ENCODE results near the gene VRK3.

VRK3 gene

GRCh38 chr19:50016225-50016807, 8.9 kb downstream of the VRK3 start:
- Mint-ChIP-seq H3K27me3 (no peaks in the 10 kb centered on the region), H3K9me3 (no peaks in the 10 kb centered on the region), H3K4me1 (ENCODE audit: low read depth) (no peaks in the 10 kb centered on the region), H3K27ac (no peak overlapping the region), H3K36me3 (ENCODE audit: low read depth) (peaks cover 94% of the 10 kb centered on the region), H3K4me3 (no peak overlapping the region)
- intact Hi-C loops (cut with micrococcal nuclease): no loop called here

GRCh38 chr19:50008532-50008931, 16.6 kb downstream of the VRK3 start:
- H3K9me3 Mint-ChIP-seq: no peaks in the 10 kb centered on the region
- intact Hi-C loops (cut with micrococcal nuclease): no loop called here
- no peak overlapping the region for H3K27ac Mint-ChIP-seq
- H3K4me3 Mint-ChIP-seq: no peak overlapping the region
- H3K27me3 Mint-ChIP-seq: no peaks in the 10 kb centered on the region
- H3K36me3 Mint-ChIP-seq (ENCODE audit: low read depth): peaks cover 96% of the 10 kb centered on the region
- H3K4me1 Mint-ChIP-seq (ENCODE audit: low read depth): peaks cover 13% of the 10 kb centered on the region

- Mint-ChIP-seq H3K4me1 (ENCODE audit: low read depth) (peaks cover 13% of the 10 kb centered on the region), H3K36me3 (ENCODE audit: low read depth) (peaks cover 96% of the 10 kb centered on the region)
Measured at GRCh38 chr19:50007947-50008346, 17.2 kb downstream of the VRK3 start.

GRCh38 chr19:50007170-50007569, 18.0 kb downstream of the VRK3 start:
- Mint-ChIP-seq H3K27ac (no peak overlapping the region), H3K36me3 (ENCODE audit: low read depth) (peaks cover 96% of the 10 kb centered on the region), H3K27me3 (no peaks in the 10 kb centered on the region), H3K4me3 (no peak overlapping the region), H3K9me3 (no peaks in the 10 kb centered on the region), H3K4me1 (ENCODE audit: low read depth) (peaks cover 14% of the 10 kb centered on the region)
- intact Hi-C loops (cut with micrococcal nuclease): no loop called here

More at GRCh38 chr19:50007947-50008346, 17.2 kb downstream of the VRK3 start:
- no peak overlapping the region for H3K4me3 Mint-ChIP-seq
- H3K27me3 Mint-ChIP-seq: no peaks in the 10 kb centered on the region
- H3K27ac Mint-ChIP-seq: no peak overlapping the region
- intact Hi-C loops (cut with micrococcal nuclease): no loop called here
- no peaks in the 10 kb centered on the region for H3K9me3 Mint-ChIP-seq

- intact Hi-C loops (cut with micrococcal nuclease): no loop called here
- Mint-ChIP-seq H3K27me3 (no peaks in the 10 kb centered on the region), H3K4me1 (ENCODE audit: low read depth) (peaks cover 32% of the 10 kb centered on the region), H3K4me3 (no peak overlapping the region), H3K27ac (no peak overlapping the region), H3K36me3 (ENCODE audit: low read depth) (peaks cover 96% of the 10 kb centered on the region), H3K9me3 (no peaks in the 10 kb centered on the region)
Measured at GRCh38 chr19:50005428-50005827, 19.7 kb downstream of the VRK3 start.

- Mint-ChIP-seq H3K36me3 (ENCODE audit: low read depth) (peaks cover 100% of the 10 kb centered on the region), H3K27ac (no peak overlapping the region), H3K27me3 (no peaks in the 10 kb centered on the region), H3K4me3 (no peak overlapping the region), H3K9me3 (no peaks in the 10 kb centered on the region), H3K4me1 (ENCODE audit: low read depth) (peaks cover 35% of the 10 kb centered on the region)
- intact Hi-C loops (cut with micrococcal nuclease): no loop called here
Measured at GRCh38 chr19:50003810-50004419, 21.3 kb downstream of the VRK3 start.

GRCh38 chr19:50003254-50003788, 21.9 kb downstream of the VRK3 start:
- Mint-ChIP-seq H3K36me3 (ENCODE audit: low read depth) (peaks cover 100% of the 10 kb centered on the region), H3K27me3 (no peaks in the 10 kb centered on the region), H3K4me3 (no peak overlapping the region), H3K4me1 (ENCODE audit: low read depth) (peaks cover 35% of the 10 kb centered on the region), H3K9me3 (no peaks in the 10 kb centered on the region), H3K27ac (no peak overlapping the region)
- intact Hi-C loops (cut with micrococcal nuclease): no loop called here

- no peaks in the 10 kb centered on the region for H3K27me3 Mint-ChIP-seq
- no peaks in the 10 kb centered on the region for H3K9me3 Mint-ChIP-seq
- intact Hi-C loops (cut with micrococcal nuclease): no loop called here
- no peak overlapping the region for H3K27ac Mint-ChIP-seq
- peaks cover 35% of the 10 kb centered on the region for H3K4me1 Mint-ChIP-seq (ENCODE audit: low read depth)
- H3K36me3 Mint-ChIP-seq (ENCODE audit: low read depth): peaks cover 100% of the 10 kb centered on the region
- H3K4me3 Mint-ChIP-seq: no peak overlapping the region
Measured at GRCh38 chr19:50002386-50002960, 22.7 kb downstream of the VRK3 start.

- Mint-ChIP-seq H3K9me3 (no peaks in the 10 kb centered on the region), H3K36me3 (ENCODE audit: low read depth) (peaks cover 100% of the 10 kb centered on the region), H3K27ac (no peak overlapping the region), H3K4me1 (ENCODE audit: low read depth) (peaks cover 35% of the 10 kb centered on the region), H3K27me3 (no peaks in the 10 kb centered on the region), H3K4me3 (no peak overlapping the region)
- intact Hi-C loops (cut with micrococcal nuclease): no loop called here
Measured at GRCh38 chr19:50001775-50002174, 23.4 kb downstream of the VRK3 start.

- Mint-ChIP-seq H3K4me3 (no peak overlapping the region), H3K4me1 (ENCODE audit: low read depth) (peaks cover 35% of the 10 kb centered on the region), H3K27me3 (no peaks in the 10 kb centered on the region), H3K36me3 (ENCODE audit: low read depth) (peaks cover 98% of the 10 kb centered on the region), H3K27ac (no peak overlapping the region), H3K9me3 (no peaks in the 10 kb centered on the region)
- intact Hi-C loops (cut with micrococcal nuclease): no loop called here
Measured at GRCh38 chr19:50000841-50001557, 24.2 kb downstream of the VRK3 start.

- intact Hi-C loops (cut with micrococcal nuclease): no loop called here
- no peaks in the 10 kb centered on the region for H3K9me3 Mint-ChIP-seq
- H3K4me3 Mint-ChIP-seq: no peak overlapping the region
- peaks cover 98% of the 10 kb centered on the region for H3K36me3 Mint-ChIP-seq (ENCODE audit: low read depth)
- no peaks in the 10 kb centered on the region for H3K27me3 Mint-ChIP-seq
- peaks cover 35% of the 10 kb centered on the region for H3K4me1 Mint-ChIP-seq (ENCODE audit: low read depth)
- no peak overlapping the region for H3K27ac Mint-ChIP-seq
Measured at GRCh38 chr19:50000038-50000840, 24.9 kb downstream of the VRK3 start.

- peaks cover 98% of the 10 kb centered on the region for H3K36me3 Mint-ChIP-seq (ENCODE audit: low read depth)
- peaks cover 28% of the 10 kb centered on the region for H3K4me1 Mint-ChIP-seq (ENCODE audit: low read depth)
- intact Hi-C loops (cut with micrococcal nuclease): no loop called here
- H3K9me3 Mint-ChIP-seq: no peaks in the 10 kb centered on the region
- H3K4me3 Mint-ChIP-seq: no peak overlapping the region
- no peak overlapping the region for H3K27ac Mint-ChIP-seq
- H3K27me3 Mint-ChIP-seq: no peaks in the 10 kb centered on the region
Measured at GRCh38 chr19:49999371-50000010, 25.7 kb downstream of the VRK3 start.

- Mint-ChIP-seq H3K4me3 (no peak overlapping the region), H3K36me3 (ENCODE audit: low read depth) (peaks cover 98% of the 10 kb centered on the region), H3K27ac (no peak overlapping the region), H3K4me1 (ENCODE audit: low read depth) (peaks cover 22% of the 10 kb centered on the region), H3K27me3 (no peaks in the 10 kb centered on the region), H3K9me3 (no peaks in the 10 kb centered on the region)
- intact Hi-C loops (cut with micrococcal nuclease): no loop called here
Measured at GRCh38 chr19:49997709-49998108, 27.5 kb downstream of the VRK3 start.

Data from dendritic cell treated with granulocyte-macrophage colony-stimulating factor and Interleukin-4, amounts not matched to agents 40 ng/mL and 50 ng/mL, for 4 days (primary cell).